Adrenal gland (tissue), 5 donors: Measurements from ENCODE around the gene WDR53.

ENCODE experiments used
- POLR2A ChIP-seq, 2 donors: fragments of 450-650 bp; IDR thresholded peaks; one replicate each; pipeline ENCODE4 v1.6.1; 2017; ENCODE audit warnings: antibody characterized with exemption in 2 of 2, mild to moderate bottlenecking in 2 of 2, moderate library complexity in 1 of 2
- TF ChIP-seq, protein P1 (sequence below), 6 experiments: fragments of 450-650 bp in 4 of 6; fragments of 200-600 bp in 2 of 6; sonication (generic) in 1 of 6; IDR thresholded peaks; 1 replicate in 5 of 6; 2 replicates in 1 of 6; pipeline versions ENCODE4 v1.5.1 to v1.8.0; 2016 to 2021; ENCODE audit warnings: antibody characterized with exemption in 6 of 6, mild to moderate bottlenecking in 2 of 6, moderate library complexity in 1 of 6
- donor health status: DM: no; HTN: no; CAD: no.

DNA sequence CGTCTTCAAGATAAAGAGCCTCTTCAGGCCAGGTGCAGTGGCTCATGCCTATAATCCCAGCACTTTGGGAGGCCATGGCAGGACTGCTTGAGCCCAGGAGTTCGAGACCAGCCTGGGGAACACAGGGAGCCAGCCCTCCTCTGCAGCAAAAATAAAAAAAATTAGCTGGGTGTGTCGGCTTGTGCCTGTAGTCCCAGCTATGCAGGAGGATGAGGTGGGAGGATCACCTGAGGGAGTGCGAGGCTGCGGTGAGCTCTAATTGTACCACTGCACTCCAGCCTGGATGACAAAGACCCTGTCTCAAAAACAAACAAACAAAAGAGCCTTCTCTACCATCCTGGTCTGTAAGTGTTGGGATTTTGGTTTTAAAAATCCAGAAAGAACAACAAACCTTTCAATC, 11.1 kb downstream of the WDR53 start:
- TF ChIP-seq, protein P1, sequence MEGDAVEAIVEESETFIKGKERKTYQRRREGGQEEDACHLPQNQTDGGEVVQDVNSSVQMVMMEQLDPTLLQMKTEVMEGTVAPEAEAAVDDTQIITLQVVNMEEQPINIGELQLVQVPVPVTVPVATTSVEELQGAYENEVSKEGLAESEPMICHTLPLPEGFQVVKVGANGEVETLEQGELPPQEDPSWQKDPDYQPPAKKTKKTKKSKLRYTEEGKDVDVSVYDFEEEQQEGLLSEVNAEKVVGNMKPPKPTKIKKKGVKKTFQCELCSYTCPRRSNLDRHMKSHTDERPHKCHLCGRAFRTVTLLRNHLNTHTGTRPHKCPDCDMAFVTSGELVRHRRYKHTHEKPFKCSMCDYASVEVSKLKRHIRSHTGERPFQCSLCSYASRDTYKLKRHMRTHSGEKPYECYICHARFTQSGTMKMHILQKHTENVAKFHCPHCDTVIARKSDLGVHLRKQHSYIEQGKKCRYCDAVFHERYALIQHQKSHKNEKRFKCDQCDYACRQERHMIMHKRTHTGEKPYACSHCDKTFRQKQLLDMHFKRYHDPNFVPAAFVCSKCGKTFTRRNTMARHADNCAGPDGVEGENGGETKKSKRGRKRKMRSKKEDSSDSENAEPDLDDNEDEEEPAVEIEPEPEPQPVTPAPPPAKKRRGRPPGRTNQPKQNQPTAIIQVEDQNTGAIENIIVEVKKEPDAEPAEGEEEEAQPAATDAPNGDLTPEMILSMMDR (IDR thresholded peaks at IDR 0.05), result no peak
- TF ChIP-seq POLR2A (IDR thresholded peaks at IDR 0.05), result no peak
